Esophagus muscularis mucosa (tissue), 3 donors: Measurements from ENCODE around the gene AAR2.

Experiments
- POLR2A ChIP-seq: fragments of 450-650 bp; IDR thresholded peaks from one replicate; pipeline ENCODE4 v1.6.1; 2017; ENCODE audit warnings: antibody characterized with exemption, moderate library complexity, mild to moderate bottlenecking, low read depth
- TF ChIP-seq, protein P1 (sequence below), 3 experiments: fragments of 200-600 bp in 2 of 3; fragments of 450-650 bp in 1 of 3; sonication (generic) in 2 of 3; IDR thresholded peaks; one replicate each; pipeline ENCODE4 v1.5.1; 2017 to 2019; ENCODE audit warnings: antibody characterized with exemption in 3 of 3, mild to moderate bottlenecking in 2 of 3, moderate library complexity in 1 of 3

DNA sequence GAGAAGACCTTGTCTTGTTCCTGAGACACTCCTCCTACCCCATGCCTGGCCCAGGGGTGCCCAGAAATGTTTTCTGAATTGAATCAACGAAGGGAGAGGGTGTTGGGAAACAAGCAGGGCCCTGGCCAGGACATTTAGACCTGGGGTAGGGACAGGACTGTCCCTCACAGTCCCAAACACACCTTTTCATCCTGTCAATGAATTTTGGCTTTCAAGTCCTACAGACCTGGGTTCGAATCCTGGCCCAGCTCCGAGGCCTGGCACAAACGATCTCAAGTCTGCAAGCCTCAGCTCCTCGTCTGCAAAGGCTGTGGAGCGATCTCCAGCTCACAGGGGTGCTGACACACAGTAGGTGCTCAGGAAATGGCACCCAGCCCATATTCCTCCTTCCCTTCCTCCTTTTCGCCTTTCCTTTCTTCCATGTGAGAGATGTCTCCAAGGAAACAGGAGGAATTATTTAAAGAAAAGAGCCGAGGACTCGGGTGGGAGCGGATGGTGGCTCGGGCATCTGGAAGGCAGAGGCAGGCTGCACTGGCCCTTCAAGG is 62.6 kb downstream of the AAR2 start:
- TF ChIP-seq, protein P1, sequence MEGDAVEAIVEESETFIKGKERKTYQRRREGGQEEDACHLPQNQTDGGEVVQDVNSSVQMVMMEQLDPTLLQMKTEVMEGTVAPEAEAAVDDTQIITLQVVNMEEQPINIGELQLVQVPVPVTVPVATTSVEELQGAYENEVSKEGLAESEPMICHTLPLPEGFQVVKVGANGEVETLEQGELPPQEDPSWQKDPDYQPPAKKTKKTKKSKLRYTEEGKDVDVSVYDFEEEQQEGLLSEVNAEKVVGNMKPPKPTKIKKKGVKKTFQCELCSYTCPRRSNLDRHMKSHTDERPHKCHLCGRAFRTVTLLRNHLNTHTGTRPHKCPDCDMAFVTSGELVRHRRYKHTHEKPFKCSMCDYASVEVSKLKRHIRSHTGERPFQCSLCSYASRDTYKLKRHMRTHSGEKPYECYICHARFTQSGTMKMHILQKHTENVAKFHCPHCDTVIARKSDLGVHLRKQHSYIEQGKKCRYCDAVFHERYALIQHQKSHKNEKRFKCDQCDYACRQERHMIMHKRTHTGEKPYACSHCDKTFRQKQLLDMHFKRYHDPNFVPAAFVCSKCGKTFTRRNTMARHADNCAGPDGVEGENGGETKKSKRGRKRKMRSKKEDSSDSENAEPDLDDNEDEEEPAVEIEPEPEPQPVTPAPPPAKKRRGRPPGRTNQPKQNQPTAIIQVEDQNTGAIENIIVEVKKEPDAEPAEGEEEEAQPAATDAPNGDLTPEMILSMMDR (IDR thresholded peaks at IDR 0.05): no peak
- TF ChIP-seq POLR2A: no peak
